ENCODE results near the gene OSGEP. TPM values are rescaled to one million over a fixed set of nuclear protein-coding genes. Genes with fewer than 3 reads are reported as not detected.
A peak's percentile ranks its signal among the peaks of the same experiment; 100 is the strongest.

The OSGEP gene
- total and polyA plus RNA-seq, 4 donors: 35.5 to 54.1 (median 44.2) TPM

- DNase-seq (no peak), ATAC-seq (ENCODE audit: insufficient read depth, low FRiP score) (no peak)
- Histone ChIP-seq H3K4me3 (no peak overlapping the region), H3K27ac (ENCODE audit: low read depth in 1 of 2, low read length in 1 of 2) (no peak overlapping the region), H3K9me3 (ENCODE audit: control insufficient read depth in 4 of 4, insufficient read depth in 3 of 4, low read length in 3 of 4) (no peaks in the 10 kb centered on the region), H3K36me3 (ENCODE audit: control insufficient read depth in 4 of 4, insufficient read depth in 4 of 4, low read length in 4 of 4) (no peaks in the 10 kb centered on the region), H3K4me1 (ENCODE audit: control insufficient read depth in 5 of 5, insufficient read depth in 5 of 5, low read length in 5 of 5) (peaks cover 0 to 3% (median 0%) of the 10 kb centered on the region in 5 donors), H3K27me3 (ENCODE audit: control insufficient read depth in 3 of 3, insufficient read depth in 3 of 3, low read length in 2 of 3) (no peaks in the 10 kb centered on the region), H3K9ac (ENCODE audit: insufficient read depth in 1 of 2, low read length in 2 of 2) (no peak overlapping the region)
- no peak for TF ChIP-seq CTCF (IDR thresholded peaks at IDR 0.05; ENCODE audit: control extremely low read depth, extremely low read depth)
- WGBS, 2 donors: 71 to 76% methylated on average over 8 of the region's 8 CpGs
Measured at GRCh38 chr14:20494935-20495766, 40.5 kb upstream of the OSGEP start.

DNA sequence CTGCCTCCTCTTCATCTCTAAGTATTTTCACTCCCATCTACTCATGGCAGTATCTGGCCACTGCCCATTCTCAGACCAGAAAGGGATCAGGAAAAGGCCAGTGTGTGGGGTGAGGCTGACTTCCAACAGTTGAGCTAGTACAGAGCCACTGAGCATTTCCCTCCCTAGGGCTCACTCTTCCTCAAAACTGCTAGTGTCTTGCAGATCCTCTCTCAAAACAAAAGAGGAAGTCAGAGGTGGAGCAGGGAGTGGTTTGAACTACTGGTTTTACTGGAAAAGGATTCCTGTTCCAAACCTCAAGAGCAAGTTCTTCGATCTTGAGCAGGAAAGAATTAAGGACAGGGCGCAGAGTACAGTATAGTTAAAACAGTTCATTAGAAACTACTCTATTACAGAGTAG, 39.0 kb upstream of the OSGEP start:
- ATAC-seq (ENCODE audit: insufficient read depth, low FRiP score) (peak; percentile 27), DNase-seq (peak in 1 of 3 donors; percentile 7)
- Histone ChIP-seq H3K4me3 (no peak overlapping the region), H3K4me1 (ENCODE audit: control insufficient read depth in 5 of 5, insufficient read depth in 5 of 5, low read length in 5 of 5) (peaks cover 0 to 3% (median 0%) of the 10 kb centered on the region in 5 donors), H3K36me3 (ENCODE audit: control insufficient read depth in 4 of 4, insufficient read depth in 4 of 4, low read length in 4 of 4) (no peaks in the 10 kb centered on the region), H3K27ac (ENCODE audit: low read depth in 1 of 2, low read length in 1 of 2) (no peak overlapping the region), H3K27me3 (ENCODE audit: control insufficient read depth in 3 of 3, insufficient read depth in 3 of 3, low read length in 2 of 3) (no peaks in the 10 kb centered on the region), H3K9ac (ENCODE audit: insufficient read depth in 1 of 2, low read length in 2 of 2) (no peak overlapping the region), H3K9me3 (ENCODE audit: control insufficient read depth in 4 of 4, insufficient read depth in 3 of 4, low read length in 3 of 4) (no peaks in the 10 kb centered on the region)
- no peak for TF ChIP-seq CTCF (IDR thresholded peaks at IDR 0.05; ENCODE audit: control extremely low read depth, extremely low read depth)
- WGBS, 2 donors: 13 to 47% methylated on average over 2 of the region's 2 CpGs

- H3K27me3 ChIP-seq (ENCODE audit: control insufficient read depth in 3 of 3, insufficient read depth in 3 of 3, low read length in 2 of 3): no peaks in the 10 kb centered on the region
- TF ChIP-seq CTCF (IDR thresholded peaks at IDR 0.05; ENCODE audit: control extremely low read depth, extremely low read depth): no peak
- WGBS, 2 donors: 96 to 98% methylated on average over 4 of the region's 4 CpGs
Measured at GRCh38 chr14:20492486-20492885, 37.9 kb upstream of the OSGEP start.

More at GRCh38 chr14:20492486-20492885, 37.9 kb upstream of the OSGEP start:
- Histone ChIP-seq H3K9me3 (ENCODE audit: control insufficient read depth in 4 of 4, insufficient read depth in 3 of 4, low read length in 3 of 4) (no peaks in the 10 kb centered on the region), H3K27ac (ENCODE audit: low read depth in 1 of 2, low read length in 1 of 2) (no peak overlapping the region), H3K4me1 (ENCODE audit: control insufficient read depth in 5 of 5, insufficient read depth in 5 of 5, low read length in 5 of 5) (peaks cover 0 to 3% (median 0%) of the 10 kb centered on the region in 5 donors), H3K4me3 (no peak overlapping the region), H3K36me3 (ENCODE audit: control insufficient read depth in 4 of 4, insufficient read depth in 4 of 4, low read length in 4 of 4) (no peaks in the 10 kb centered on the region), H3K9ac (ENCODE audit: insufficient read depth in 1 of 2, low read length in 2 of 2) (no peak overlapping the region)
- DNase-seq: no peak
- no peak for ATAC-seq (ENCODE audit: insufficient read depth, low FRiP score)

Measured in lung (tissue), 12 donors.